Bronchial epithelial cell (primary cell): ENCODE data around the gene TCTN2. TPM values are rescaled to one million over a fixed set of nuclear protein-coding genes. Genes with fewer than 3 reads are reported as not detected.
A peak's percentile ranks its signal among the peaks of the same experiment; 100 is the strongest.

Experiments used
- DNase-seq: peaks from one replicate; pipeline ENCODE4 v3.0.0-alpha.2; 2010; ENCODE audit warnings: low read depth
- FAIRE-seq: peaks from 2 replicates; lab custom pipeline; 2011; peaks lifted over from hg19 to GRCh38; lab: Jason Lieb, UNC
- H3K27me3 ChIP-seq: 2 replicates; pipeline ENCODE4 v1.5.1; 2011; ENCODE audit warnings: low read length; ENCODE audit not compliant: control insufficient read depth, insufficient read depth
- H3K36me3 ChIP-seq: 2 replicates; pipeline ENCODE4 v1.5.1; 2011; ENCODE audit warnings: low read length; ENCODE audit not compliant: control insufficient read depth, insufficient read depth
- H3K4me3 ChIP-seq: 2 replicates; pipeline ENCODE4 v1.5.1; 2011; ENCODE audit warnings: mild to moderate bottlenecking, low read depth, low read length, control low read depth
- CTCF ChIP-seq: IDR thresholded peaks from 2 replicates; pipeline ENCODE4 v1.5.1; 2011; ENCODE audit warnings: mild to moderate bottlenecking, moderate library complexity, low read length, control low read depth, inconsistent platforms; ENCODE audit not compliant: insufficient read depth, severe bottlenecking
- total RNA-seq: library from RNA; depleted of rRNA; stranded (reverse); fragments of >200 nt; gene quantifications from 2 replicates; pipeline ENCODE4 v1.2.1, GENCODE V29; 2014

TCTN2 gene
- total RNA-seq, 1 donor from 2014 or later, result 3.9 TPM

- no peak overlapping the region for H3K4me3 ChIP-seq
- FAIRE-seq, result no peak
- peak; percentile 66 for DNase-seq
- peaks cover 3% of the 10 kb centered on the region for H3K36me3 ChIP-seq
- H3K27me3 ChIP-seq, result no peaks in the 10 kb centered on the region
- TF ChIP-seq CTCF, result no peak
Observed at GRCh38 chr12:123723011-123723410, 52.1 kb downstream of the TCTN2 start.

GRCh38 chr12:123723765-123724164 lies 52.9 kb downstream of the TCTN2 start:
- no peak for TF ChIP-seq CTCF
- no peak overlapping the region for H3K4me3 ChIP-seq
- H3K27me3 ChIP-seq, result no peaks in the 10 kb centered on the region
- peaks cover 3% of the 10 kb centered on the region for H3K36me3 ChIP-seq
- FAIRE-seq (no peak), DNase-seq (no peak)

GRCh38 chr12:123726244-123726643 lies 55.3 kb downstream of the TCTN2 start:
- no peak for DNase-seq
- no peak for TF ChIP-seq CTCF
- FAIRE-seq, result no peak
- Histone ChIP-seq H3K36me3 (peaks cover 5% of the 10 kb centered on the region), H3K27me3 (no peaks in the 10 kb centered on the region), H3K4me3 (no peak overlapping the region)

- no peak for FAIRE-seq
- Histone ChIP-seq H3K36me3 (peaks cover 8% of the 10 kb centered on the region), H3K4me3 (no peak overlapping the region), H3K27me3 (no peaks in the 10 kb centered on the region)
- TF ChIP-seq CTCF, result no peak
- no peak for DNase-seq
Observed at GRCh38 chr12:123726962-123727361, 56.0 kb downstream of the TCTN2 start.

GRCh38 chr12:123727878-123728277 lies 57.0 kb downstream of the TCTN2 start:
- no peak for TF ChIP-seq CTCF

GRCh38 chr12:123731596-123731995 lies 60.7 kb downstream of the TCTN2 start:
- no peaks in the 10 kb centered on the region for H3K27me3 ChIP-seq
- H3K36me3 ChIP-seq, result peaks cover 12% of the 10 kb centered on the region
- H3K4me3 ChIP-seq, result no peak overlapping the region
- no peak for TF ChIP-seq CTCF
- FAIRE-seq (no peak), DNase-seq (no peak)

More at GRCh38 chr12:123727878-123728277, 57.0 kb downstream of the TCTN2 start:
- no peak for FAIRE-seq
- Histone ChIP-seq H3K27me3 (no peaks in the 10 kb centered on the region), H3K4me3 (no peak overlapping the region), H3K36me3 (peaks cover 13% of the 10 kb centered on the region)
- no peak for DNase-seq
